SU-DHL-6 (cell line): ENCODE results near the gene RNF167.

Experiments used
- H2AFZ ChIP-seq: fragments of 200-600 bp; sonication (generic); 2 replicates; pipeline ENCODE4 v1.6.1; 2014; ENCODE audit warnings: low read depth, mild to moderate bottlenecking, moderate library complexity, mixed read lengths, antibody characterized with exemption, low read length; ENCODE audit not compliant: severe bottlenecking
- H3F3A ChIP-seq: fragments of 200-600 bp; shearing (Covaris generic); 2 replicates; pipeline ENCODE4 v1.6.0; 2016; ENCODE audit warnings: antibody characterized with exemption, mild to moderate bottlenecking; ENCODE audit not compliant: insufficient read depth
- H3K27ac ChIP-seq: fragments of 200-600 bp; sonication (generic); 2 replicates; pipeline ENCODE4 v1.5.1; 2016; ENCODE audit warnings: low read depth, mild to moderate bottlenecking, low read length, moderate library complexity, mixed read lengths
- H3K27me3 ChIP-seq: fragments of 200-600 bp; sonication (generic), shearing (Covaris generic); 2 replicates; pipeline ENCODE4 v1.6.0; 2014; ENCODE audit warnings: mild to moderate bottlenecking, low read length
- H3K36me3 ChIP-seq: fragments of 200-600 bp; sonication (generic); 2 replicates; pipeline ENCODE4 v1.6.1; 2014; ENCODE audit warnings: mild to moderate bottlenecking, low read length, mixed read lengths
- H3K4me2 ChIP-seq: fragments of 300-600, 200-600 bp; shearing (Covaris generic), sonication (generic); 2 replicates; pipeline ENCODE4 v1.6.0; 2014; ENCODE audit warnings: low read length, low read depth, mild to moderate bottlenecking; ENCODE audit not compliant: poor library complexity, severe bottlenecking
- H3K4me3 ChIP-seq: fragments of 200-600 bp; sonication (generic); 2 replicates; pipeline ENCODE4 v1.5.1; 2014; ENCODE audit warnings: antibody characterized with exemption, low read length, mild to moderate bottlenecking, mixed read lengths; ENCODE audit not compliant: insufficient read depth, poor library complexity, severe bottlenecking
- H3K79me2 ChIP-seq: fragments of 200-600 bp; sonication (generic); 2 replicates; pipeline ENCODE4 v1.6.1; 2014; ENCODE audit warnings: mild to moderate bottlenecking, low read length, moderate library complexity; ENCODE audit not compliant: insufficient read depth
- H3K9ac ChIP-seq: fragments of 200-600 bp; sonication (generic); 2 replicates; pipeline ENCODE4 v1.7.0; 2014; ENCODE audit warnings: mild to moderate bottlenecking, low read length
- H3K9me2 ChIP-seq: fragments of 200-600 bp; sonication (generic); replicated peaks from 2 replicates; pipeline ENCODE4 v1.6.1; 2014; ENCODE audit warnings: low read length; ENCODE audit not compliant: insufficient read depth
- H3K9me3 ChIP-seq: fragments of 200-600 bp; sonication (generic); 2 replicates; pipeline ENCODE4 v1.6.1; 2014; ENCODE audit warnings: low read length, mixed read lengths; ENCODE audit not compliant: insufficient read depth
- H4K20me1 ChIP-seq: fragments of 200-600 bp; sonication (generic); 2 replicates; pipeline ENCODE4 v1.6.1; 2014; ENCODE audit warnings: low read depth, mild to moderate bottlenecking, antibody characterized with exemption, low read length, moderate library complexity, mixed read lengths
- EZH2phosphoT487 ChIP-seq: fragments of 200-600 bp; sonication (generic), shearing (Covaris generic); conservative IDR thresholded peaks from 2 replicates; pipeline ENCODE4 v1.6.1; 2018; ENCODE audit warnings: mild to moderate bottlenecking, antibody characterized with exemption, low read length, moderate library complexity, mixed read lengths
- TF ChIP-seq, protein P1 (sequence below): fragments of 200-600 bp; sonication (generic); IDR thresholded peaks from one replicate; pipeline ENCODE4 v1.5.1; 2017; ENCODE audit warnings: antibody characterized with exemption, mild to moderate bottlenecking, low read length, moderate library complexity; ENCODE audit not compliant: insufficient read depth, poor library complexity, severe bottlenecking

The RNF167 gene

DNA sequence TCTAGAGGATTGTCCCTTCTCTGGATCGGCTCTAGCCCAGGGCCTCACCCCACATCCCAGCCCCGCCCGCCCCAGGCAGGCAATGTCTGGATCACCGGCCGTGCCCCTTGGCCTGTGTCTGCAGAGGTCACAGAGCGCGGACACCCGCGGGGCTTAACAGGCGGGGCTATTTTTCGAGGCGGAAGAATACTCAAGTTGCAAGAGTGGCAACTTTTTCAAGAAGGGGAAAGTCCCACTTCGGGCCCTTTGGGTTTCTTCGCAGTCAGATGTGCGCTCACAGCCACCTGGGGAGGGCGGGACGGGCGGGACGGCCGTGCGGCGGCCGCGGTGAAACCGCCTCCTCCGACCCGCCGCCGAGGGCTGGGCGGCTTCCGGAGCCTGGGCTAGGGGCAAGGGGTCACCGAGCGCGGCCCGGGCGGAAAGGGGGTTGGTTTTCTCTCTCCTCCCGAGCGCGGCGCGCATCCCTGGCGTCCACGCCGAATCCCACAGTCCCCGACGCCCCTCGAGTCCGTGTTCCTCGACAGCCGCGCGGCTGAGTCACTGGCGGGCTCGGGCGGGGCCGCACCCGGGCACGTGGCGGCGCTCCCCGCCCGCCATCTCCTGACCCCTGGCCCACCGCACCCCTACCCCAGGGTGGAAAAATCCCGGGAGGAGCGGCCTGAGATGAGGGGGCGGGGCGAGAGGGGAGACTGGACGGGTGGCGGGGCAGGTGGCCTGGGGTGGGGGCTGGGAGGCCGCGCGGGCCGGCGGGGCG is 9.4 kb downstream of the RNF167 start:
- H4K20me1 ChIP-seq: peaks cover 3% of the 10 kb centered on the region; the same call in 1 of the 2 replicates
- H3K4me3 ChIP-seq: peak overlapping the region; percentile 100
- peaks cover 44% of the 10 kb centered on the region for H3F3A ChIP-seq
- peak overlapping the region; percentile 100 for H3K9ac ChIP-seq
- H3K36me3 ChIP-seq: peaks cover 11% of the 10 kb centered on the region; the same call in 1 of the 2 replicates
- TF ChIP-seq, protein P1, sequence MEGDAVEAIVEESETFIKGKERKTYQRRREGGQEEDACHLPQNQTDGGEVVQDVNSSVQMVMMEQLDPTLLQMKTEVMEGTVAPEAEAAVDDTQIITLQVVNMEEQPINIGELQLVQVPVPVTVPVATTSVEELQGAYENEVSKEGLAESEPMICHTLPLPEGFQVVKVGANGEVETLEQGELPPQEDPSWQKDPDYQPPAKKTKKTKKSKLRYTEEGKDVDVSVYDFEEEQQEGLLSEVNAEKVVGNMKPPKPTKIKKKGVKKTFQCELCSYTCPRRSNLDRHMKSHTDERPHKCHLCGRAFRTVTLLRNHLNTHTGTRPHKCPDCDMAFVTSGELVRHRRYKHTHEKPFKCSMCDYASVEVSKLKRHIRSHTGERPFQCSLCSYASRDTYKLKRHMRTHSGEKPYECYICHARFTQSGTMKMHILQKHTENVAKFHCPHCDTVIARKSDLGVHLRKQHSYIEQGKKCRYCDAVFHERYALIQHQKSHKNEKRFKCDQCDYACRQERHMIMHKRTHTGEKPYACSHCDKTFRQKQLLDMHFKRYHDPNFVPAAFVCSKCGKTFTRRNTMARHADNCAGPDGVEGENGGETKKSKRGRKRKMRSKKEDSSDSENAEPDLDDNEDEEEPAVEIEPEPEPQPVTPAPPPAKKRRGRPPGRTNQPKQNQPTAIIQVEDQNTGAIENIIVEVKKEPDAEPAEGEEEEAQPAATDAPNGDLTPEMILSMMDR: no peak
- no peak for TF ChIP-seq EZH2phosphoT487
- H3K9me3 ChIP-seq: no peaks in the 10 kb centered on the region
- no peaks in the 10 kb centered on the region for H3K27me3 ChIP-seq
- peaks cover 31% of the 10 kb centered on the region for H3K79me2 ChIP-seq
- peak overlapping the region; percentile 98 for H3K4me2 ChIP-seq
- no peaks in the 10 kb centered on the region for H3K9me2 ChIP-seq
- peak overlapping the region; percentile 100 for H3K27ac ChIP-seq
- H2AFZ ChIP-seq: peak overlapping the region; percentile 63

DNA sequence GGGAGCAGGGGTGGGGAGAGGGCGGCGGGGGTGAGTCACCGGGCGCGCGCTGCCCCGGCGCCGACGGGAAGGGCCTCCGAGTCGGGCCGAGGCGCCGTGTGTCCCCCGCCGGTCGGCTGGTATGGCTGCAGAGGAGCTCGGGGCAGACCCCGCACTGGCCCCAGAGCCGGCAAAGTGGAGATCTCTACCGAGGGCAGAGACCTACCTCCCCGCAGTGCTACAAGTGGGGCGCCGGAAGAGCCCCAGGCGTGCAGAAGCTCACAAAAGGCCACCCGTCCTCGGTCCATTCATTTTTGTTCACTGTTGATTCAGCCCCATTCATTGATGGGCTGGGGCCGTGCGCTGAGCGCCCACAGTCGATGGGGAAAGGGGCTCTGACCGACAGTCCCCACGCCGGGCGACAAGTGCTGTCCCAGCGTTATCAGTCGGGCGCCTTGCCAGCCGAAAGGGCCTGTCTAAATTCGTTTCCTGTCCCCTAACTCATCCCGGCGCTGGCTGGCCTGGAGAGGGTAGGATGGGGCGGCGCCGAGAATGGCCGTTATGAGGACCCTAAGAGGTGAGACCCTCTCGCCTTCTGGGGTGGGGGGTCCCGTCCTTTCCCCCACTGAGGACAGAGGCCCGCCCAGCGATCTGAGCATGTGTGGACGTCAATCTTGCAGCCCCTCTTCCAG is 10.1 kb downstream of the RNF167 start:
- peaks cover 30% of the 10 kb centered on the region for H3K79me2 ChIP-seq
- H3K9ac ChIP-seq: peak overlapping the region; percentile 100

DNA sequence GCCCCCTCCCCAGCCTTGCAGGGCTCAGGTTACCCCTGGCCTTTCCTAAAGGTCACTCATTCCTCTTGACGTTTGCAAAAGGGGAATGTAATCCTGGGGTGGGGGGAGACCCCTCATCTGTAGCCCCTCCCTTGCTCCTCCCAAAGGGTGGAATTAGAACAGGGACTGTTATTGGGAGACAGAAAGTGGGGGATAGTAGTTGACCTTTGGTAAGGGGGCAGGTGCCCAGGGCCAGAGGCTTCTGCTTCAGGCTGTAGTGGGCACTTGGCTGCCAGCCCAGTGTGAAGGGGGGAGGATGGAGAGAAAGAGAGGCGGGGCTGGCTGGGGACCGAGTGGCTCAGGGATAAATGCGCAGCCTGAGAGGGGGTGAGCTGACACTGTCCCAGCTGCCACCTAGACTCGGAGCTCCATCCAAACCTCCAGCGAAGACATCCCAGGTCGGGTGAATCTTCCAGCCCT is 10.7 kb downstream of the RNF167 start, which contains the start of gene ENO3:
Gene ENO3, plus strand, starts transcription at position 374 of the 459 bp plus-strand sequence. CDS start 711 bp downstream, outside the sequence.
- Histone ChIP-seq H3K9ac (peak within 1 kb of the TSS; percentile 100), H4K20me1 (peaks cover 3% of the 10 kb centered on the region; the same call in 1 of the 2 replicates), H3K79me2 (peaks cover 24% of the 10 kb centered on the region), H3K36me3 (peaks cover 11% of the 10 kb centered on the region; the same call in 1 of the 2 replicates), H3F3A (peaks cover 31% of the 10 kb centered on the region), H3K9me2 (no peaks in the 10 kb centered on the region), H2AFZ (peak within 1 kb of the TSS; percentile 21), H3K9me3 (no peaks in the 10 kb centered on the region), H3K27me3 (no peaks in the 10 kb centered on the region), H3K27ac (peak within 1 kb of the TSS; percentile 100), H3K4me3 (peak within 1 kb of the TSS; percentile 100), H3K4me2 (peak within 1 kb of the TSS; percentile 98)
- TF ChIP-seq, protein P1: no peak
- no peak for TF ChIP-seq EZH2phosphoT487

More for the DNA sequence above, 10.1 kb downstream of the RNF167 start:
- Histone ChIP-seq H3K36me3 (peaks cover 11% of the 10 kb centered on the region; the same call in 1 of the 2 replicates), H2AFZ (peak overlapping the region; percentile 21), H3K9me3 (no peaks in the 10 kb centered on the region), H3K9me2 (no peaks in the 10 kb centered on the region), H3F3A (peaks cover 36% of the 10 kb centered on the region), H4K20me1 (peaks cover 3% of the 10 kb centered on the region; the same call in 1 of the 2 replicates), H3K27me3 (no peaks in the 10 kb centered on the region), H3K4me3 (peak overlapping the region; percentile 100), H3K27ac (peak overlapping the region; percentile 100), H3K4me2 (peak overlapping the region; percentile 98)
- TF ChIP-seq, protein P1: no peak
- TF ChIP-seq EZH2phosphoT487: no peak
